Muscle layer of colon (tissue), 2 donors: ENCODE results near the gene TMEM223.

ENCODE experiments used
- H3K27ac ChIP-seq: one replicate; pipeline ENCODE4 v1.7.0; 2013; ENCODE audit warnings: low read depth, mild to moderate bottlenecking, low read length, moderate library complexity
- H3K27me3 ChIP-seq, 2 donors: one replicate each; pipeline ENCODE4 v1.7.0; 2013; ENCODE audit warnings: low read length in 2 of 2, mild to moderate bottlenecking in 2 of 2; ENCODE audit not compliant: insufficient read depth in 2 of 2, control insufficient read depth in 1 of 2
- H3K36me3 ChIP-seq: one replicate; pipeline ENCODE4 v1.7.0; 2013; ENCODE audit warnings: mild to moderate bottlenecking, low read length; ENCODE audit not compliant: insufficient read depth
- H3K4me1 ChIP-seq: one replicate; pipeline ENCODE4 v1.7.0; 2013; ENCODE audit warnings: mild to moderate bottlenecking, low read length; ENCODE audit not compliant: insufficient read depth
- H3K4me3 ChIP-seq, 2 donors: one replicate each; pipeline ENCODE4 v1.7.0; 2013; ENCODE audit warnings: low read length in 2 of 2, low read depth in 1 of 2, mild to moderate bottlenecking in 1 of 2, moderate library complexity in 1 of 2
- H3K9ac ChIP-seq: one replicate; pipeline ENCODE4 v1.7.0; 2013; ENCODE audit warnings: low read length
- H3K9me3 ChIP-seq: one replicate; pipeline ENCODE4 v1.7.0; 2013; ENCODE audit warnings: mild to moderate bottlenecking, low read length
- donor health status: abdominal sarcoma.
- donor health status: Adenocarcinoma of cecum.

TMEM223 gene

GRCh38 chr11:62747475-62748160 lies 44.2 kb downstream of the TMEM223 start:
- H3K4me3 ChIP-seq: no peak overlapping the region
- no peak overlapping the region for H3K9ac ChIP-seq
- H3K9me3 ChIP-seq: no peaks in the 10 kb centered on the region
- peaks cover 14% of the 10 kb centered on the region for H3K36me3 ChIP-seq
- no peak overlapping the region for H3K27ac ChIP-seq
- H3K4me1 ChIP-seq: peaks cover 8% of the 10 kb centered on the region
- H3K27me3 ChIP-seq: no peaks in the 10 kb centered on the region
